ENCODE results near the gene LGALS7.

LGALS7 gene

GRCh38 chr19:38739440-38740256, 33.7 kb downstream of the LGALS7 start:
- DNase-seq (ENCODE audit: low spot score), result no peak

GRCh38 chr19:38737921-38738737, 35.2 kb downstream of the LGALS7 start:
- no peak for DNase-seq (ENCODE audit: low spot score)

- no peak for DNase-seq (ENCODE audit: low spot score)
These were observed 35.9 kb downstream of the LGALS7 start for GRCh38 chr19:38737281-38737865.

GRCh38 chr19:38736413-38737280, 36.7 kb downstream of the LGALS7 start:
- peak; percentile 44 for DNase-seq (ENCODE audit: low spot score)

GRCh38 chr19:38736036-38736412, 37.3 kb downstream of the LGALS7 start:
- no peak for DNase-seq (ENCODE audit: low spot score)

GRCh38 chr19:38735257-38735686, 38.0 kb downstream of the LGALS7 start:
- DNase-seq (ENCODE audit: low spot score), result no peak

GRCh38 chr19:38734426-38735256, 38.7 kb downstream of the LGALS7 start:
- peak; percentile 22 for DNase-seq (ENCODE audit: low spot score)

- no peak for DNase-seq (ENCODE audit: low spot score)
These were observed 39.2 kb downstream of the LGALS7 start for GRCh38 chr19:38734176-38734425.

- DNase-seq (ENCODE audit: low spot score), result no peak
These were observed 39.7 kb downstream of the LGALS7 start for GRCh38 chr19:38733493-38734175.

GRCh38 chr19:38733241-38733492, 40.1 kb downstream of the LGALS7 start:
- no peak for DNase-seq (ENCODE audit: low spot score)

GRCh38 chr19:38731654-38732301, 41.5 kb downstream of the LGALS7 start:
- DNase-seq (ENCODE audit: low spot score), result no peak

GRCh38 chr19:38730731-38731589, 42.4 kb downstream of the LGALS7 start:
- DNase-seq (ENCODE audit: low spot score), result no peak

GRCh38 chr19:38730470-38730730, 42.9 kb downstream of the LGALS7 start:
- DNase-seq (ENCODE audit: low spot score), result no peak

GRCh38 chr19:38729653-38730469, 43.5 kb downstream of the LGALS7 start:
- peak; percentile 52 for DNase-seq (ENCODE audit: low spot score)

GRCh38 chr19:38728752-38729541, 44.4 kb downstream of the LGALS7 start:
- DNase-seq (ENCODE audit: low spot score), result no peak

- no peak for DNase-seq (ENCODE audit: low spot score)
These were observed 45.3 kb downstream of the LGALS7 start for GRCh38 chr19:38727868-38728660.

- no peak for DNase-seq (ENCODE audit: low spot score)
These were observed 45.9 kb downstream of the LGALS7 start for GRCh38 chr19:38727306-38727867.

Measured in AG08395 (cell line).